DOHH2 (cell line): ENCODE results near the gene ZBTB39.

ENCODE experiments used
- CTCF ChIP-seq: fragments of 200-600 bp; sonication (generic); IDR thresholded peaks from one replicate; pipeline ENCODE4 v1.5.1; 2014; ENCODE audit warnings: antibody characterized with exemption, mild to moderate bottlenecking, low read depth, low read length; ENCODE audit not compliant: poor library complexity, severe bottlenecking
- EZH2phosphoT487 ChIP-seq: fragments of 200-600 bp; sonication (generic); IDR thresholded peaks from 2 replicates; pipeline ENCODE4 v1.6.1; 2017; ENCODE audit warnings: borderline replicate concordance, mild to moderate bottlenecking, antibody characterized with exemption, low read length, moderate library complexity, mixed read lengths

- TF ChIP-seq CTCF (no peak), EZH2phosphoT487 (no peak)
Observed at GRCh38 chr12:57033431-57033830, 27.1 kb upstream of the ZBTB39 start.
